ENCODE data around the gene GNA15.

The GNA15 gene

DNA sequence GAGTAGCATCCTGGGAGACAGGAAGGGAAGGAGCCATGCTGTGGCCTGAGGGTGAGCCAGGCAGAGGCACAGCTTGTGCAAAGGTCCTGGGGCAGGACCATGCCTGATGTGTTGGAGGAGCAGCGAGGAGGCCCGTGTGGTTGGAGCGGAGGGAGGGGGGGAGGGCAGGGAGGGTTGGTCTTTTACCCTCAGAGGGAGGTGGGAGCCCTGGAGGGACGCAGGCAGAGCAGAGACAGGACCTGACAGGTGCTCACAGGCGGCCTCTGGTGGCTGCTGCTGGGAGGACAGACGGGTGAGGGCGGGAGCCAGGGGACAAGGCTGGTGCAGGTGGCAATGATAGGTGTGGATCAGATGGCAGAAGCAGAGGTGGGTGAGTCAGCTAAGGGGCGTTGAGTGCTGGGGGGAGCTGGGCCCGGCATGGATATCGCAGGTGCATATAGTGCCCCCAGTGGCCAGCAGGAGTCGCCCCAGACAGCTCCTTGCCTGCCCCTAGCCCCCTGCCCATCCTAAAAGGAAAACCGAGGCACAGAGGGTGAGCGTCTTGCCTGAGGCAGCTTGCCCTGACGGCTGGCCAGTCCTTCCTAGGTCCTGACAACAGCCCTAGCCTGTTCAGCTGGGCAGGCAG is 9.8 kb upstream of the GNA15 start:
- no peak overlapping the region for H3K27ac ChIP-seq
- no peaks in the 10 kb centered on the region for H3K36me3 ChIP-seq
- no peak overlapping the region for H3K4me3 ChIP-seq (ENCODE audit: low read depth in 1 of 2, low read length in 1 of 2)
- TF ChIP-seq, protein P1, sequence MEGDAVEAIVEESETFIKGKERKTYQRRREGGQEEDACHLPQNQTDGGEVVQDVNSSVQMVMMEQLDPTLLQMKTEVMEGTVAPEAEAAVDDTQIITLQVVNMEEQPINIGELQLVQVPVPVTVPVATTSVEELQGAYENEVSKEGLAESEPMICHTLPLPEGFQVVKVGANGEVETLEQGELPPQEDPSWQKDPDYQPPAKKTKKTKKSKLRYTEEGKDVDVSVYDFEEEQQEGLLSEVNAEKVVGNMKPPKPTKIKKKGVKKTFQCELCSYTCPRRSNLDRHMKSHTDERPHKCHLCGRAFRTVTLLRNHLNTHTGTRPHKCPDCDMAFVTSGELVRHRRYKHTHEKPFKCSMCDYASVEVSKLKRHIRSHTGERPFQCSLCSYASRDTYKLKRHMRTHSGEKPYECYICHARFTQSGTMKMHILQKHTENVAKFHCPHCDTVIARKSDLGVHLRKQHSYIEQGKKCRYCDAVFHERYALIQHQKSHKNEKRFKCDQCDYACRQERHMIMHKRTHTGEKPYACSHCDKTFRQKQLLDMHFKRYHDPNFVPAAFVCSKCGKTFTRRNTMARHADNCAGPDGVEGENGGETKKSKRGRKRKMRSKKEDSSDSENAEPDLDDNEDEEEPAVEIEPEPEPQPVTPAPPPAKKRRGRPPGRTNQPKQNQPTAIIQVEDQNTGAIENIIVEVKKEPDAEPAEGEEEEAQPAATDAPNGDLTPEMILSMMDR (IDR thresholded peaks at IDR 0.05), result peak; percentile 88
- peaks cover 4 to 13% of the 10 kb centered on the region in 2 experiments for H3K4me1 ChIP-seq (ENCODE audit: control insufficient read depth in 1 of 2, insufficient read depth in 1 of 2, low read depth in 1 of 2, low read length in 1 of 2)
- H3K9me3 ChIP-seq, result no peaks in the 10 kb centered on the region
- peaks cover 15% of the 10 kb centered on the region for H3K27me3 ChIP-seq

DNA sequence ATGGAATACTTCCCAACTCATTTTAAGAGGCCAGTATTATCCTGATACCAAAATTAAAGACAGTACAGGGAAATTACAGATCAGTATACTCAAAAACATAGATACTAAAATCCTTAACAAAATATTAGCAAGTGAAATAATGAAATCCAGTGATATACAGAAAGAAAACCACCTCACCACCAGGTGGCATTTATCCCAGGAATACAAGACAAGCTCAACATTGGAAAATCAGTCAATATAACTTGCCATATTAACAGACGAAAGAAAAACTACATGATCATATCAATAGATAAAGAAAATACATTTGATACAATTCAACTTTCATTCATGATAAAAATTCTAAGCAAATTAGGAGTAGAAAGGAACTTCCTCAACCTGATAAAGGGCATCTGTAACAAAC is 6.7 kb upstream of the GNA15 start:
- Histone ChIP-seq H3K27me3 (peaks cover 12% of the 10 kb centered on the region), H3K9me3 (no peaks in the 10 kb centered on the region), H3K4me1 (ENCODE audit: control insufficient read depth in 1 of 2, insufficient read depth in 1 of 2, low read depth in 1 of 2, low read length in 1 of 2) (peaks cover 16 to 27% of the 10 kb centered on the region in 2 experiments), H3K27ac (no peak overlapping the region), H3K4me3 (ENCODE audit: low read depth in 1 of 2, low read length in 1 of 2) (no peak overlapping the region), H3K36me3 (no peaks in the 10 kb centered on the region)
- TF ChIP-seq, protein P1 (IDR thresholded peaks at IDR 0.05), result no peak

DNA sequence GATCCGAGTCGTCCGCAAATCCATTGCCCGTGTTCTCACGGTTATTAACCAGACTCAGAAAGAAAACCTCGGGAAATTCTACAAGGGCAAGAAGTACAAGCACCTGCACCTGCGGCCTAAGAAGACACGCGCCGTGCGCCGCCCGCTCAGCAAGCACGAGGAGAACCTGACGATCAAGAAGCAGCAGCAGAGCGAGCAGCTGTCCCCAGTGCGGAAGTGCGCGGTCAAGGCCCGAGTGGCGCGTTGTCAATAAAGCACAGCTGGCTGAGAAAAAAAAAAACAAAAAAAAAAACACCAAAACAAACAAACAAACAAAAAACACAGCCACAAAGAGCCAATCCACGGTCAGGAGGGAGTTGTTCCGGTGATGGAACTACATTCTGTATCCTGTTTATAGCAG is 4.7 kb upstream of the GNA15 start:
- Histone ChIP-seq H3K27me3 (no peaks in the 10 kb centered on the region), H3K27ac (no peak overlapping the region), H3K4me1 (ENCODE audit: control insufficient read depth in 1 of 2, insufficient read depth in 1 of 2, low read depth in 1 of 2, low read length in 1 of 2) (peaks cover 13 to 19% of the 10 kb centered on the region in 2 experiments), H3K9me3 (no peaks in the 10 kb centered on the region), H3K36me3 (no peaks in the 10 kb centered on the region), H3K4me3 (ENCODE audit: low read depth in 1 of 2, low read length in 1 of 2) (no peak overlapping the region)
- TF ChIP-seq, protein P1 (IDR thresholded peaks at IDR 0.05), result no peak

DNA sequence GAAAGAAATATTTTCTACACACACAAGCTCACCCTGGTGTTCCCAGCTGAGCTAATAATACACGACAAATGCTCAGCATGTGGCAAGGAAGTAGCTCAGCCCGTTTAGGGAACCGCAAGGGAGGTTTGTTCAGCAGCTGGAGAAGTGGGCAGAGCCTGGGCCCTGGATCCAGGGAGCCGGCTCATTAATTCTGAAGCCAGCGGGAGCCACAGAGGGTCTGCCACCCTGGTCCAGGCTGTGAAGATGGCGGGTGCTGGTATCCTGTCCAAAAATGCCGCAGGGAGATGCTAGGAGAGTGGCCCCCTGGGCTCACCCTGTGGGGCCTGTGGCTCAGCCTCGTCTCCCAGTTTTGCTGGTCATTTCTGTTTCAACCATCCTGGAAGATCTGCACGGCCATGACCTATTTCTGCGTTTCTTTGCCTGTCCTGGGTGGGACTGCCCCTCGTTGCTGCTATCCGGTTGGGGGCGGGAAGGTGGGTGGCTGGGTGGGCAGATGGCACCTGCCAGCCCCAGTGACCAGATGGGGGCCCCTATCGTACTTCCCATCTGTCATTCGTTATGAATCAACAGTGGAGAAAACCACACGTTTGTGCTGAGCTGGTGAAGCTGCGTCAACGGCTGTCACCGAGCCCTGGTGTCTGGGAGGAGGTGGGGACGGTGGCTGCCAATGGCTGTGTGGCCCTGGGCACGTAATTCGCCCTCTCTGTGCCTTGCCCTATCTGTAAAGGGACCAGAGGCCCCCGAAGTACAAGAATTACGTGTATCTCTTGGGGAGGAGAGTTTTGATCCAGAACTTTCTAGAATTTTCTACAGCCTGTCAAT is 2.7 kb upstream of the GNA15 start:
- Histone ChIP-seq H3K4me1 (ENCODE audit: control insufficient read depth in 1 of 2, insufficient read depth in 1 of 2, low read depth in 1 of 2, low read length in 1 of 2) (peaks cover 28 to 30% of the 10 kb centered on the region in 2 experiments), H3K36me3 (no peaks in the 10 kb centered on the region), H3K27ac (peak overlapping the region; percentile 51), H3K27me3 (no peaks in the 10 kb centered on the region), H3K4me3 (ENCODE audit: low read depth in 1 of 2, low read length in 1 of 2) (peak overlapping the region; percentile 20 to 21), H3K9me3 (no peaks in the 10 kb centered on the region)
- TF ChIP-seq, protein P1 (IDR thresholded peaks at IDR 0.05), result no peak

DNA sequence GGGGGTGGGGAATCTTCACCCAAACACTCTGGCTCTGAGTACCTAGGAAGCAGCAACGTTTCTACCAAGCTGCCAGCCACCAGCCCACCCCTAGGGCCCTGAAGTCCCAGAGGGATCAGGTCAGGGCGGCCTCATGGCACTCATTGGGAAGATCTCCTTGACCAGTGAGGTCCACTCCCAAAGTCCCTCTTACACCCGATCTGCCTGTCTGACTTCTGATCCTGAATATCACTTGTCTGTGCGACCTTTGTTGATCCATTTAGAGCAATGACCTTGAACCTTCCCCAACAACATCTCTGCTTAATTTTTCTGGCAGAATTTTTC is 2.1 kb upstream of the GNA15 start:
- H3K4me1 ChIP-seq (ENCODE audit: control insufficient read depth in 1 of 2, insufficient read depth in 1 of 2, low read depth in 1 of 2, low read length in 1 of 2), result peaks cover 28 to 30% of the 10 kb centered on the region in 2 experiments
- no peaks in the 10 kb centered on the region for H3K9me3 ChIP-seq
- TF ChIP-seq, protein P1 (IDR thresholded peaks at IDR 0.05), result no peak
- H3K27me3 ChIP-seq, result no peaks in the 10 kb centered on the region
- H3K27ac ChIP-seq, result peak overlapping the region; percentile 51
- peak overlapping the region in 1 of 2 experiments; percentile 20 for H3K4me3 ChIP-seq (ENCODE audit: low read depth in 1 of 2, low read length in 1 of 2)
- H3K36me3 ChIP-seq, result no peaks in the 10 kb centered on the region
